ENCODE results near the gene PRPSAP1.

- TF ChIP-seq CTCF (conservative IDR thresholded peaks at IDR 0.05; ENCODE audit: low read length) (no peak), EZH2phosphoT487 (IDR thresholded peaks at IDR 0.05; ENCODE audit: borderline replicate concordance, low read depth, low read length) (no peak)
Observed at GRCh38 chr17:76398523-76399174, 44.9 kb upstream of the PRPSAP1 start.
